ENCODE measurements around the gene FAM13C.

Gene FAM13C

DNA sequence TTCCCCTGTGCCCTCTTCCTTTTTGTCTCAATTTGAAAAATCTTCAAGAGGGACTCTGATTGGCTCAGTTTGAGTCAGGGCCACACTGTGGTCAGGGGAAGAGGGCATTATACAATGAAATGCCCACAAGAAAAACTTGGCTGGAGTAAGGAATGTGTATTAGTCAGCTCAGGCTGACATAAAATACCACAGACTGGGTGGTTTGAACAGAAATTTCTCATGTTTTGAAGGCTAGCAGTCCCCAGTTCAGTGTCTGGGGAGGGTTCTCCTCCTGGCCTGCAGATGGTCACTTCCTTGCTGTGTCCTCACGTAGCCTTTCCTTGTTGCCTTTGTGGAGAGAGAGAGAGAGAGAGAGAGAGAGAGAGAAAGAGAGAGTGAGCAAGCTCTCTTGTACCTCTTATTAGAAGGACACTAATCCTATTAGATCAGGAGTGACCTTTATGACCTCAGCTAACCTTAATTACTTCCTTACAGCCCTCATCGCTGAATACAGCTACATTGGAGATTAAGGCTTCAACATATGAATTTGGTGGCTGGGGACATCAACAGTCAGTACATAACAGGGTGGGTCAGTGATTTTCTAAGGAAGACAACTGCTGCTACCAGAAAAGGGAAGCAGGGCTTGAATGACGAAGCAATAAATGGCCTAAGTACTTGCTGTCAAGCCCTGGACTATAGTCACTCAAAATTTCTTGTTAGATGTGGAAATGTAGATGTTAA is 25.8 kb upstream of the FAM13C start:
- Histone ChIP-seq H3K9ac (peak overlapping the region in 2 of 11 experiments; percentile 22 to 57; a peak in 3 of 22 replicates), H3K4me1 (peaks cover 0 to 20% (median 0%) of the 10 kb centered on the region in 10 experiments; a peak in 6 of 20 replicates), H3K36me3 (no peaks in the 10 kb centered on the region), H3K4me3 (no peak overlapping the region), H3K27me3 (no peaks in the 10 kb centered on the region), H3K27ac (peak overlapping the region in 4 of 11 experiments; percentile 19 to 78 (median 58); a peak in 7 of 22 replicates), H3K4me2 (peak overlapping the region in 3 of 11 experiments; percentile 26 to 36 (median 36); a peak in 6 of 22 replicates), H3K9me3 (replicated peaks in 1 of 11) (no peaks in the 10 kb centered on the region), H4K20me1 (no peaks in the 10 kb centered on the region)
- TF ChIP-seq Cebpa-rat (IDR thresholded peaks at IDR 0.05) = no peak

DNA sequence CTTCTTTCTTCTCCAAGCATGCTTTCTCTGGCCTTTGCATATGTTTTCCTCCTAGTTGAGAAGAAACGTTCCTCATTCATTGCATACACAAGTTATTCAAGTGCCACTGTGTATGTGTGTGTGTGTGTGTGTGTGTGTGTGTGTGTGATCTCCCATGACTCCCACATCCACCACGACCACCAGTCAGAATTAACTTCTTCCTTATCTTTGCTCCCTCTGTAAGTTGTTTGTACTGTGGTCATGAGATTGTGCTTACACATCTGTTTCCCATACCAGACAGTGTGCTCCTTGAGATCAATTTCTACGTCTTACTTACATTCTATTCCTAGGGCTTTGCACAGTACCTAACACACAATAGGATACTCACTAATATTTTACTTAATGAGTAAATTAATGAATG is 22.4 kb upstream of the FAM13C start:
- Histone ChIP-seq H4K20me1 (no peaks in the 10 kb centered on the region), H3K4me3 (no peak overlapping the region), H3K4me1 (peaks cover 0 to 20% (median 0%) of the 10 kb centered on the region in 10 experiments; a peak in 6 of 20 replicates), H3K9me3 (replicated peaks in 1 of 11) (no peaks in the 10 kb centered on the region), H3K27ac (no peak overlapping the region), H3K36me3 (no peaks in the 10 kb centered on the region), H3K9ac (no peak overlapping the region), H3K4me2 (no peak overlapping the region), H3K27me3 (no peaks in the 10 kb centered on the region)
- TF ChIP-seq Cebpa-rat (IDR thresholded peaks at IDR 0.05) = no peak

DNA sequence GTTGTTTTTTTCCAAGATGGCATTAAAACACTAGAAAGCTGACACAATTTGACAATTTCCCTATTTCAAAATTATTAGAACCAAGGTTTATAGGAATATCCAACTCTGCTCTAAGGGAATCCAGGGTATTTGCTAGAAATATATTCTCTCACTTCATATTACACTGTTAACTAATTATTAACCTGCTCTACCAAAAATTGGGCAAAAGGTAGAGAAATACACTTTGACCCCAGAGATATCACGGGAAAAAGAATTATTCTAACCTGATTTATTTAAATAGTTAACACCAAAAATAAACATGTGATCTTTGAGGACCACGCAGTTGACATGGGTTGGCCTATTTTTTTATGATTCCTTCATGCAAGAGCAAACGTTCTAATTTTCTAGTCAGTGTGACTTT is 21.6 kb upstream of the FAM13C start:
- Histone ChIP-seq H3K36me3 (no peaks in the 10 kb centered on the region), H3K9me3 (replicated peaks in 1 of 11) (no peaks in the 10 kb centered on the region), H3K27ac (no peak overlapping the region), H3K4me2 (no peak overlapping the region), H3K4me3 (no peak overlapping the region), H4K20me1 (no peaks in the 10 kb centered on the region), H3K4me1 (peaks cover 0 to 20% (median 0%) of the 10 kb centered on the region in 10 experiments; a peak in 6 of 20 replicates), H3K9ac (no peak overlapping the region), H3K27me3 (no peaks in the 10 kb centered on the region)
- no peak for TF ChIP-seq Cebpa-rat (IDR thresholded peaks at IDR 0.05)

DNA sequence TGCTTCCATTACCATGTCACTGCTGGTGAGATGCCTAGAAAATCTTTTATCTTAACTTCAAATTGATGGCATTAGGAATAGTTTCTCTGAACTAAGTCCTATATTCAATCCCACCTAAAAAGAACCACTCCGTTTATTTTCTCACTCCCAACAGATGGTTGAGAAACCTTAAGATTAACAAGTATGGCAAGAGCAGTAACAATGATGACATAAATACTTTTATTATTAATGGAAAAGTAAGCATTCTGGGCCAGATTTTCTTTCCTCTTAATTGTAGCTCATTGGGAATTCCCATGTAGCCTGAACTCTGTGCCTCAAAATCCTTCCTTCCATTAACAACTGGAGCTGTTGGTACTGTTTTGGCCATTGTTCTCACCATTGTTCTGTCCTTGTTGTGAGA is 21.1 kb upstream of the FAM13C start:
- Histone ChIP-seq H3K36me3 (no peaks in the 10 kb centered on the region), H3K4me2 (no peak overlapping the region), H3K27me3 (no peaks in the 10 kb centered on the region), H3K27ac (no peak overlapping the region), H3K4me1 (peaks cover 0 to 16% (median 0%) of the 10 kb centered on the region in 10 experiments; a peak in 6 of 20 replicates), H3K9me3 (replicated peaks in 1 of 11) (no peaks in the 10 kb centered on the region), H4K20me1 (no peaks in the 10 kb centered on the region), H3K4me3 (no peak overlapping the region), H3K9ac (no peak overlapping the region)
- no peak for TF ChIP-seq Cebpa-rat (IDR thresholded peaks at IDR 0.05)

DNA sequence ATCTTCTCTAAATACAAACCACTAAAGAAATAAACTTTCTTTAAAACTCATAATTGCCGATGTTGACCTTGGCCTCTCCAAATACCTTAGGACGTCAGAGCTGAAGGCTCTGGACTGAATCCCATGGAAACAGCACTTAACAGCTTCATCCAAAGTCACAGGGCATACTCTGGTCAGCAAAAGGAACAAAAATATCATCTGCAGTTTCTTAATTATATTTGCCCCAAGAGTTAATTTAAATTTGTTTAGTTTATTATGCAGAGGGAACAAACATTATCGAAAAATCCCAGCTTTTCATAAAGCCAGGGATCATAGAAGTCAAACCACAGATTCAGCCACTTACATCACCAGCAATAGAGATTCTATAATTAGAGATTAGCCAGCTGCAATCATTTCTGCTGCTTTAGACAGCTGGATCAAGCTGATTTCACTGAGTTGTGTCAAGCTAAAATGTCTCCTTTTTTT is 20.5 kb upstream of the FAM13C start:
- Histone ChIP-seq H3K4me3 (no peak overlapping the region), H3K27ac (no peak overlapping the region), H3K9ac (no peak overlapping the region)

DNA sequence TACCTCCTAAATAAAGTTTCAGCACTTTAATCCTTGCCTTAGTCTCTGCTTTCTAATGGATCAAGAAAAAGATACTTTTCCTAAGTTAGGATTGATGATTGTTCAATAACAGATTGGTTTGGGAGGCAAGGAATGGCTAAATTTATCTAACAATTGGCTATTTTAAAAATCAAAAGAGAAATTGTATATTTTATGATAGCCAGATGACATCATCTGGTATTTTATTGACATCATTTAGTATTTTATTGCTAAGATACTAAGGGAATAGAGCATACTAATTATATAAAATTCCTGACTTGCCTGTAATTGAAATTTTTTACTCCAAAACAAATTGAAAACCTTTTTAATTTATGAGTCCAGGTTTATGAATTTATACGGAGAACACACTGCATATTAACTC is 19.3 kb upstream of the FAM13C start:
- TF ChIP-seq Cebpa-rat (IDR thresholded peaks at IDR 0.05) = no peak
- no peaks in the 10 kb centered on the region for H3K4me1 ChIP-seq
- no peaks in the 10 kb centered on the region for H4K20me1 ChIP-seq
- no peak overlapping the region for H3K27ac ChIP-seq
- H3K36me3 ChIP-seq = no peaks in the 10 kb centered on the region
- H3K9ac ChIP-seq = no peak overlapping the region
- H3K9me3 ChIP-seq (replicated peaks in 1 of 11) = no peaks in the 10 kb centered on the region
- no peak overlapping the region for H3K4me2 ChIP-seq
- H3K27me3 ChIP-seq = no peaks in the 10 kb centered on the region
- no peak overlapping the region for H3K4me3 ChIP-seq

More for the DNA sequence above, 20.5 kb upstream of the FAM13C start:
- H3K27me3 ChIP-seq = no peaks in the 10 kb centered on the region
- H3K36me3 ChIP-seq = no peaks in the 10 kb centered on the region
- H4K20me1 ChIP-seq = no peaks in the 10 kb centered on the region
- no peak for TF ChIP-seq Cebpa-rat (IDR thresholded peaks at IDR 0.05)
- peaks cover 0 to 11% (median 0%) of the 10 kb centered on the region in 10 experiments; a peak in 6 of 20 replicates for H3K4me1 ChIP-seq
- no peak overlapping the region for H3K4me2 ChIP-seq
- no peaks in the 10 kb centered on the region for H3K9me3 ChIP-seq (replicated peaks in 1 of 11)

DNA sequence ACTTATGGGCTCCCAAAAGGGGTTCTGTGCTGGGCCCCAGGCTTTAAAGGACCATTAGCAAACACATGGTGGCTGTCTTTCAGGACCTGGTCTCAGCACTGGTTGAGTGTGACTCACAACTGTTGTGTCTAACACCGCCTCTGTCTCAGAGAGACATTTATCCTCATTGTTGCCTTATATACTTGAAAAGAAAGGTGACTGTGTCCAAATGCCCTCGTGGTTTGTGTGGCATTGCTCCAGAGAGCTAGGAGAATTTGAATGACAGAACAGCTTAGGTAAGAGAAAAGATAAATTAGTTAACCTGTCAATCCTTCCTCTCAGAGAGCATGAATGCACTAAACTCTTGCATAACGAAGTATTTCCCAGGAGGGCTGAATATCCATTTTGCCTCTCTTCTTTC is 14.5 kb upstream of the FAM13C start:
- no peak for TF ChIP-seq Cebpa-rat (IDR thresholded peaks at IDR 0.05)
- Histone ChIP-seq H3K4me1 (no peaks in the 10 kb centered on the region), H3K9ac (no peak overlapping the region), H3K27ac (no peak overlapping the region), H3K4me2 (no peak overlapping the region), H4K20me1 (no peaks in the 10 kb centered on the region), H3K27me3 (no peaks in the 10 kb centered on the region), H3K4me3 (no peak overlapping the region), H3K36me3 (no peaks in the 10 kb centered on the region), H3K9me3 (replicated peaks in 1 of 11) (no peaks in the 10 kb centered on the region)

DNA sequence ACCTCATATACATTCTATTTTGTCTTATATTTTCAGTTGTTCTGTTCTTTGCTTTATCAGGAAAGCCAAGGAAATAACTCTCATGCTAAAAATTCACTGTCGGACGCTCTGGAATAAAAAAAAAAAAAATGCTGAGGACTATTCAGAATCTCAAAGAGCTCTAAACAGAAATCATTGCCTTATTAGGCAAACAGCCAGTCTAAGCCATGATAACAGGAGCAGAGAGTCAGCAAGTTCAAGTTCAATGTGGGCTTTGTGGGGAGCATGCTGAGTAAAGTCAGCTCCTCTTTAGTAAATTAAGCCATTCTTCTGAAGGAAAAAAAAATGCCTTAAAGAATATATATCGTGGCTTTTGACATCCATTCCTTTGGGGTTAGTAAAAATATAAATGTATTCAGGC is 13.6 kb upstream of the FAM13C start:
- Histone ChIP-seq H3K27me3 (no peaks in the 10 kb centered on the region), H3K4me1 (no peaks in the 10 kb centered on the region), H3K4me2 (no peak overlapping the region), H3K36me3 (no peaks in the 10 kb centered on the region), H3K4me3 (no peak overlapping the region), H3K9me3 (replicated peaks in 1 of 11) (no peaks in the 10 kb centered on the region), H4K20me1 (no peaks in the 10 kb centered on the region), H3K27ac (no peak overlapping the region), H3K9ac (no peak overlapping the region)
- no peak for TF ChIP-seq Cebpa-rat (IDR thresholded peaks at IDR 0.05)

DNA sequence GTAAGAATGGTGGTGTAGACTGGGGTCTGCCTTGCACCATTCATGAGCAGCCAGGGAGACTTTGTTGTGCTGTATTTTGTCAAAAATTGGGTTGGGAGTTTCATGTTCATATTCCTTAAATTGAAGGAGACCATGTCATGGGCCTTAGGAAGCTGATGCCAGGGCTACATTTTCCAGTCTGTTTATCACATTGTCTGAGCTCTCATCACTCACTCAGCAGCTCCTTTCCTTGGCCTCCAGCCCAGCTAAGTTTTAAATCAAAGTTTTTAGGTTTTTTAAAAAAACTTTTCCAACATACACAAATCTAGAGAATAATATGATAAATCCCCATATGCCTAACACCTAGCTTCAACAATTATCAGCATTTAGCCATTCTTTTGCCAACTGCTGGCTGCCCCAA is 12.6 kb upstream of the FAM13C start:
- Histone ChIP-seq H3K9me3 (replicated peaks in 1 of 11) (no peaks in the 10 kb centered on the region), H3K4me3 (no peak overlapping the region), H3K4me1 (no peaks in the 10 kb centered on the region), H3K4me2 (no peak overlapping the region), H4K20me1 (no peaks in the 10 kb centered on the region), H3K36me3 (no peaks in the 10 kb centered on the region), H3K27me3 (no peaks in the 10 kb centered on the region), H3K9ac (no peak overlapping the region), H3K27ac (no peak overlapping the region)
- TF ChIP-seq Cebpa-rat (IDR thresholded peaks at IDR 0.05) = no peak

DNA sequence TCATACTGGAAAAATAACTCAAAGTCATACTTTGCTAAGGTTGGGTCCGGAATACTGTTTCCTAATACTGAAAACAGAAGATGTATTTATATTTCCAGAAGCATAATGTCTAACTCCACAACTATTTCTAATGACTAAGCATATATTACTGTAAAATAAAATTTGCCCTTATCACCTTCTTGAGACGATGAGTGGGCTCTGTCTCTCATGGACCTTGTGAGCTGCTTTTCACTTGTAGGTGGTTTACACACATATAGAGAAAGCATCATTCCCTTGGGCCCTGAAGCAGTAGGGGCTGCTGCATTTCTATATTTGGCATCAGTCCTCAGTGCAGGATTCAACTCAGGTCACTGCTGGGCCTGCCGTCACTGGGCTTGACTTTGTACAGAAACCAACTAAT is 10.7 kb upstream of the FAM13C start:
- H3K36me3 ChIP-seq = no peaks in the 10 kb centered on the region
- no peak overlapping the region for H3K27ac ChIP-seq
- no peak overlapping the region for H3K9ac ChIP-seq
- TF ChIP-seq Cebpa-rat (IDR thresholded peaks at IDR 0.05) = no peak
- H3K4me1 ChIP-seq = no peaks in the 10 kb centered on the region
- no peaks in the 10 kb centered on the region for H4K20me1 ChIP-seq
- H3K27me3 ChIP-seq = no peaks in the 10 kb centered on the region
- H3K9me3 ChIP-seq (replicated peaks in 1 of 11) = no peaks in the 10 kb centered on the region
- no peak overlapping the region for H3K4me3 ChIP-seq
- H3K4me2 ChIP-seq = no peak overlapping the region

All from BLaER1 treated with 17β-estradiol and CSF1 and Interleukin-3, amounts not matched to agents 10 nM and 100 nM (cell line).